Progenitor cell of endocrine pancreas (in vitro differentiated cells): ENCODE data around the gene GABRR3. TPM values are rescaled to one million over a fixed set of nuclear protein-coding genes. Genes with fewer than 3 reads are reported as not detected.

Experiments used
- DNase-seq: peaks from one replicate; pipeline ENCODE4 v3.0.0; 2021; ENCODE audit warnings: low spot score; ENCODE audit not compliant: unreplicated experiment
- H3K27ac Mint-ChIP-seq: 2 replicates; pipeline ENCODE4 v1.8.0; 2021; ENCODE audit warnings: mild to moderate bottlenecking, moderate library complexity, mixed read lengths
- H3K27me3 Mint-ChIP-seq: 2 replicates; pipeline ENCODE4 v1.8.0; 2021; ENCODE audit warnings: mixed read lengths
- H3K36me3 Mint-ChIP-seq: 2 replicates; pipeline ENCODE4 v1.8.0; 2022; ENCODE audit warnings: mixed read lengths; ENCODE audit not compliant: insufficient read depth
- H3K4me1 Mint-ChIP-seq: 2 replicates; pipeline ENCODE4 v1.8.0; 2021; ENCODE audit warnings: low read depth, mixed read lengths
- H3K4me3 Mint-ChIP-seq: 2 replicates; pipeline ENCODE4 v1.8.0; 2021; ENCODE audit warnings: low read depth, mild to moderate bottlenecking, moderate library complexity, mixed read lengths
- H3K9me3 Mint-ChIP-seq: 2 replicates; pipeline ENCODE4 v1.8.0; 2021; ENCODE audit warnings: low read depth, mixed read lengths
- CTCF ChIP-seq: fragments of 200-600 bp; sonication (generic); IDR thresholded peaks from one replicate; pipeline ENCODE4 v1.5.0; 2021; ENCODE audit warnings: antibody characterized with exemption, mild to moderate bottlenecking; ENCODE audit not compliant: unreplicated experiment
- total RNA-seq: library from RNA; stranded (reverse); gene quantifications from 2 replicates; pipeline ENCODE4 v1.2.1, GENCODE V29; 2021

GABRR3 gene
- total RNA-seq, 1 donor from 2014 or later, result not detected

GRCh38 chr3:97948351-97949109 is 86.6 kb downstream of the GABRR3 start:
- no peak for TF ChIP-seq CTCF
- no peak overlapping the region for H3K27ac Mint-ChIP-seq
- peaks cover 15% of the 10 kb centered on the region for H3K4me1 Mint-ChIP-seq
- peaks cover 32% of the 10 kb centered on the region for H3K36me3 Mint-ChIP-seq
- no peak overlapping the region for H3K4me3 Mint-ChIP-seq
- no peaks in the 10 kb centered on the region for H3K9me3 Mint-ChIP-seq
- DNase-seq, result no peak
- H3K27me3 Mint-ChIP-seq, result peaks cover 6% of the 10 kb centered on the region

GRCh38 chr3:97942801-97943546 is 92.1 kb downstream of the GABRR3 start:
- Mint-ChIP-seq H3K9me3 (no peaks in the 10 kb centered on the region), H3K4me3 (no peak overlapping the region), H3K27ac (no peak overlapping the region), H3K36me3 (peaks cover 15% of the 10 kb centered on the region), H3K4me1 (peaks cover 21% of the 10 kb centered on the region), H3K27me3 (peaks cover 29% of the 10 kb centered on the region)
- TF ChIP-seq CTCF, result no peak
- no peak for DNase-seq

GRCh38 chr3:97940034-97940433 is 95.1 kb downstream of the GABRR3 start:
- Mint-ChIP-seq H3K27me3 (peaks cover 40% of the 10 kb centered on the region), H3K4me1 (peaks cover 11% of the 10 kb centered on the region), H3K9me3 (no peaks in the 10 kb centered on the region), H3K27ac (no peak overlapping the region), H3K36me3 (peaks cover 7% of the 10 kb centered on the region), H3K4me3 (no peak overlapping the region)
- no peak for DNase-seq
- TF ChIP-seq CTCF, result no peak

GRCh38 chr3:97939401-97939800 is 95.7 kb downstream of the GABRR3 start:
- Mint-ChIP-seq H3K4me3 (no peak overlapping the region), H3K9me3 (no peaks in the 10 kb centered on the region), H3K36me3 (peaks cover 7% of the 10 kb centered on the region), H3K27me3 (peaks cover 40% of the 10 kb centered on the region), H3K4me1 (peaks cover 11% of the 10 kb centered on the region), H3K27ac (no peak overlapping the region)
- no peak for DNase-seq
- no peak for TF ChIP-seq CTCF

GRCh38 chr3:97938444-97938843 is 96.7 kb downstream of the GABRR3 start:
- no peak for DNase-seq
- no peaks in the 10 kb centered on the region for H3K9me3 Mint-ChIP-seq
- peaks cover 11% of the 10 kb centered on the region for H3K4me1 Mint-ChIP-seq
- no peak overlapping the region for H3K4me3 Mint-ChIP-seq
- H3K36me3 Mint-ChIP-seq, result peaks cover 5% of the 10 kb centered on the region
- no peak overlapping the region for H3K27ac Mint-ChIP-seq
- no peak for TF ChIP-seq CTCF
- H3K27me3 Mint-ChIP-seq, result peaks cover 39% of the 10 kb centered on the region
